GM18520 (cell line): ENCODE results near the gene TNXB.

ENCODE experiments used
- ATAC-seq: cut with Tn5 transposase; IDR thresholded peaks from one replicate; pipeline ENCODE4 v1.9.1; 2021; ENCODE audit not compliant: unreplicated experiment

Gene TNXB

GRCh38 chr6:32140420-32141046, 31.4 kb upstream of the TNXB start:
- no peak for ATAC-seq

- ATAC-seq = no peak
Measured at GRCh38 chr6:32139590-32139989, 30.5 kb upstream of the TNXB start.

GRCh38 chr6:32137454-32137853, 28.3 kb upstream of the TNXB start:
- no peak for ATAC-seq

DNA sequence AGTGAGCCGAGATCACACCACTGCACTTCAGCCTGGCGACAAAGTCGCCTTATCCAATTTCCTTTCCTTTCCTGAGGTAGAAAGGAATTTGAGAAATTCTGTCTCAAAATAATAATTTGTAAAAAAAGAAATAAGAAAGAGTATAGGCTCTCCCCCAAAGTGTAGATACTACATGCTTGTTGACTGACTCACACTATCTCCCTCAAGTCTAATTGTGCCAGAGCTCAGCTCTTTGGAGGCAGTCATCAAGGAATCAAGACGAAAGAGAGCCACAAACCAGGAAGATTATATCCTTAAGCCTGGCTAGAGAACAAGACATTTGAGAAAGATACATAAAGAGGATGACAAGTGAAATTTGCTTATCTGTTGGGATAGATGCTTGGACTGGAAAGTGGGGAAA, 24.6 kb upstream of the TNXB start:
- no peak for ATAC-seq

DNA sequence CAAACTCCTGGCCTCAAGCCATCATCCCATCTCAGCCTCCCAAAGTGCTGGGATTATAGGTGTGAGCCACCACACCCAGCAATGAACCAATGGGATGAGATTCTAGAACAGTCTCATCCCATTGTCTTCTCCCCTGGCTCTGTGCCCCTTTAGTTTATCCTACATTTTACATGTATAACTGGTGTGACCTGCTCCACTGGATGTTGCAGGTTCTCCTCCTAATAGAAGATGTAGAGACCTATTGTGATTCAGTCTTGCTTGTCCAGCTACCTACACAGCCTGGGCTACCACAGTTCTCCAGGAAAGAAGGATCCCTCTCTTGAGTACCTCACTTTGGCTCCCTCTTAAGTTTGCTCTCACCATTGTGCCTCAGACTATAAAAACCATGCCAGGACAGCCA, 23.0 kb upstream of the TNXB start:
- no peak for ATAC-seq

- no peak for ATAC-seq
Measured at GRCh38 chr6:32131439-32131948, 22.4 kb upstream of the TNXB start.

GRCh38 chr6:32129297-32130088, 20.4 kb upstream of the TNXB start:
- ATAC-seq = peak; percentile 5

GRCh38 chr6:32128751-32129296, 19.7 kb upstream of the TNXB start:
- no peak for ATAC-seq

DNA sequence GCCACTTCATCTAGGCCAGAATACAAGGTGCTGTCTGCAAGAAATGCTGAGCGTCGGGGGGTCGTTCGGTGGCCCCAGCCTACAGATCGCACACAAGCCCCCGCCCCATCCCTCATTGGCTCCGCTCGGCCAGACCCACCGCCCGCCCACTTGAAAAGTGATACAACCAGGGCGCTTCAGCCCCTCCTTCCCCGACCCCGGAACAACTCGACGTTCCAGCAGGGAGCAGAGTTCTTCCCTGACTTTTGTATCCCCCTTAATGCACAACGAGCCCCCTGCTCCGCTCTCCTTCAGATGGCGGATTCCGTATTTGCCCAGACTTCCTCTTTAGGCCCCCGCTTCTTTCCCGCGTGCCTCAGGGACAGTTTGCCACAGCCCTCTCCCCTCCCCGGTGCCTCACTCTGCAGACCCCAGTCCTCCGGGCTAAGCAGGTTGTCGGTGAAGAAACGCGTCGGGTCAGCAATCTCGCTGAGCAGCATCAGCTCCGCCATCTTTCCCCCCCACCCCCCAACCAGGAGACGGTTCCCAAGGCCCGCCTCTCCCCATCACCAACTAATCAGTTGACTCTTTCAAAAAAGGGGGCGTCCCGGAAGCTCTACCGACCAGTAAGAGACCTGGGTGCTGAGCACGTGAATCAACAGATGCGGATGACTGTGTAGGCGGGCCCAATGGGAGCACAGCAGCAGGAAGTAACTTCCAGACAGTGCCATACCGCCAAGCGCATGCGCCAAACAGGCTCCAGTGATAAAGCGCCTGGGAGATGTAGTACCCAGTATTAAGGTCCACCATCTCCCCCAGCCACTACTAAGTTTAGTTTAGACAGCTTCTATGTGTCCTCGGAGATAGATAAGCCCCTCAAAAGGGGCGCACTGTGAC, 18.8 kb upstream of the TNXB start, which contains the start of gene ATF6B:
ATF6B (minus strand) TSS at position 530 of the 876 bp plus-strand sequence; CDS start at position 491, 39 bp downstream.
- ATAC-seq = peak; percentile 93

DNA sequence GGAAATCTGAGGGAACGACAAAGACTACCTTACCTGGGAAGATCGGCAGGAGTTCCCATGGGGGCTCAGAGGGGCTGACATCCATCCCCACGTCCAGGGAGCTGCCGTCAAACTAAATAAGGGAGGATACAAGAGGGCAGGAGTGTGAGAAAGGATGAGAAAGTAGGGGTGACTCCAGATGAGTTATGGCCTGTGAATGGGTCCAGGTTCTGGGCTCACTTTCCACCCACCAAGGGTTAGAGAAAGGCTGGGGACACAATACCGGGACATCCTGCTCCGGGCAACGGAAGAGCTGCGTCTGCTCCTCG, 18.2 kb upstream of the TNXB start:
- no peak for ATAC-seq

DNA sequence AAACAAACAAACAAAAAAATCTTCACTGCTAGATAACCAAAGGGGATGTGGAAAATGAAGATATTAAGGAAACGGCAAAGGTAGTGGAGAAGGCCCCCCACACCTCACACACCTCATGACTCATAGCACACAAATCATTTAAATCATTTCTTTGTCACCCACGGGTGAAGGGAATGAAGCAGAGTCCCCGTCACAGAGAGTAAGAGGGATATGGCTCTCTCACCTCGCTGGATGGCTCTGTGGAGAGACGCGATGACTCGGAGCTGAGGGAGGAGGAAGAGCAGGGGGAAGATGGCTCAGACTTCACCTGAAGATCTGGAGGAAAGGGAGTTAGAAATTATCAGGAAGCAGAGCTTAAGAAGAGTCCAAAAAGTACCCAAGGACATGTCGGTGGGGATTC, 17.7 kb upstream of the TNXB start:
- ATAC-seq = no peak

GRCh38 chr6:32123681-32124080, 14.5 kb upstream of the TNXB start:
- ATAC-seq = no peak

DNA sequence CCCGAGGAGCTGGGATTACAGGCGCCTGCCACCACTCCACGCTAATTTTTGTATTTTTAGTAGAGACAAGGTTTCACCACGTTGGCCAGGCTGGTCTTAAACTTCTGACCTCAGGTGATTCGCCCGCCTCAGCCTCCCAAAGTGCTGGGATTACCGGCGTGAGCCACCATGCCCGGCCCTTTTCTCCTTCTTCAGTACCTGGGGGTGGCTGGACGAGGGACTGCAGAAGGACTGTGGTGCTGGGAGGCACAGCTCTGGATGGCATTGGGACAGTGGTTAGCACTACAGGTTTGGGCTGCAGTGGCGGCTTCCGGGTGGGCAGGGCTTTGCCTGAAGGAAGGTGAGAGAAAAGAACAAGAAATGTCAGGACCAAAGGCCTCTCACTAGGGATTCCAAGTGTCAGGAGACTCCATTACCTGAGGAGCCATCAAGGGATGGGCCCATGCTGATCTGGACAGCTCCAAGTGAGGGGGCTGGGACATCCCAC, 11.5 kb upstream of the TNXB start:
- no peak for ATAC-seq

- ATAC-seq = no peak
Measured at GRCh38 chr6:32118782-32119628, 9.9 kb upstream of the TNXB start.

DNA sequence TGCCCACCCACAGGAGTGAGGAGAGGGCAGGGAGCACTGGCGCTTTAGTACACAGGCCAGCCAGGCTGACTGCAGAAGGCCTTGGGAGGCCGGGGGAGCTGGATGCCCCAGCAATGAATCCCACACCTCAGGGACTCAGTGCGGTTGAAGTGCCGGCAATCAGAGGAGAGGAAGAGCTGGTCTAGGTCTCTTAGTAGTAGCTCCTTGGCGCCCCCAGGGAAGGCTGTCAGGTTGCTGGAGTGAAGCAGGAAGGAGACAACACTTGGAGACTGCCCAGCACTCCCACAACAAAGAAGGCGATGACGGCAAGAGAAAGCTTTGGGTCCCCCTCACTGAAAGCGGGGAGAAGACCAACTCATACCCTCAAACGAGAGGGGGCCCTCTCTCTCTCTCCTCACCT, 8.3 kb upstream of the TNXB start:
- ATAC-seq = no peak

GRCh38 chr6:32116674-32117073, 7.5 kb upstream of the TNXB start:
- no peak for ATAC-seq

DNA sequence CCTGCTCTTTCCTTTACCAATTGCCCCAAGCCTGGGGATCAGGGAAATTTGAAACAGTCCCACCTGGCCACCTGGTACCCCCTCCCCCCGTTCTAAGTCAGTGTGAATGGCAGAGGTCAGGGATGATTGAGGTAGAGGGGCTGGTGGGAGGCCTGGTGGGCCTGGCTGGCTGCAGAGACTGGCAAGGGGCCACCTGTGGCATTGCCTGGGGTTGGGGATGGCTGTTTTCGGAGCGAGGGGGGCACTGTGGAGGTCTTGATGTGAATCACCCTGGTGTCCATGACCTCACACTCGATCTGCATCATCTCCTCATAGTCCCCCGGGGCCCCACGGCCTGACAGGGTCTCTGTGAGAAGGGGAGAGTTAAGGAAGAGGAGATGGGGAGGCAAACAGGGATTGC, 6.5 kb upstream of the TNXB start:
- ATAC-seq = no peak

GRCh38 chr6:32114796-32115195, 5.7 kb upstream of the TNXB start:
- no peak for ATAC-seq

DNA sequence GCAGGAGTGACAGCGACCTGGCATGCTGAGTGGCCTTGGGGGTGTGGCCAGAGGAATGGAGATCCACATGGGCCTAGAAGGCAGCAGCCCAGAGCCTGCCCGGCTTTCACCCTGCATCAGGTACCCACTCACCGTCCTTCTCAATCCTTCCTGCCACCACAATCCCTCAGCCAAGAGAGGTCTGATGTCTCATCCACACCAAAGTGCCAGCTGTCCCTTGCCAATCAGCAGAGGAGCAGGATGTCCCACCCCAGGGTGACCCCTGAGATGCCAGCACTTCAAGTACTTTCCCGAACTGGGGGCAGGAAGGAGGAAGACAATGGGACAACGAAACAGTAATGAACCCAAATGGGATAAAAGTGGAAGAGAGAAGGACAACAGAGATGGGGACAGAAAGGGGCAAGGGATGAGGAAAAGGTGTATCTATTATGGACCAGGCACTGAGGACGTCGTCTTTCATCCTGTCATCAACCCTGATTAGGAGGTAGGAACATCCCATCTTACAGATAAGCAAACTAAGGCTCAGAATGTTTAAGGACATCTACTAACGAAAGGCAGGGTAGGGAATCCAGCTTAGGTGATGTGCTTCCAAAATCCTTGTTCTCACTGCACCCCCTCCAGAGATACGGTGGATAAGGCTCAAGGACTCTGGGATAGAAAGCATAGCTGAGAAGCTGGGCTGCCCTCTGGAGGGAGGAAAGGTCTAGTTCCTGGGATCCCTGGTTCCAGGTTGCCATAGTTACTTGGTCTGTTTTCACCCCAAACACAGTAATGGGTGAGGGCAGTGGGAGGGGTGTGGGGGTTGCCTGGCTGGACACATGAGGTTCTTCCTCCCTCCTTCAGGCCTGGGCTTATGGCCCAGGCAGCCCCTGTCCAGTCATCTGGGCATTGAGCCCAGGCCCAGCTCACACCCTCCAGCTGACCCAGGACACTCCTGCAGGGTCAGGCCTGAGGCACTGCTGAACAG, 4.5 kb upstream of the TNXB start:
- ATAC-seq = no peak
